ENCODE results near the gene SURF1.
"Not testable (repeated sequence)": the region's sequence is repeated elsewhere in the genome, so short reads cannot be mapped to it uniquely, and the experiment has no call there.

The SURF1 gene

DNA sequence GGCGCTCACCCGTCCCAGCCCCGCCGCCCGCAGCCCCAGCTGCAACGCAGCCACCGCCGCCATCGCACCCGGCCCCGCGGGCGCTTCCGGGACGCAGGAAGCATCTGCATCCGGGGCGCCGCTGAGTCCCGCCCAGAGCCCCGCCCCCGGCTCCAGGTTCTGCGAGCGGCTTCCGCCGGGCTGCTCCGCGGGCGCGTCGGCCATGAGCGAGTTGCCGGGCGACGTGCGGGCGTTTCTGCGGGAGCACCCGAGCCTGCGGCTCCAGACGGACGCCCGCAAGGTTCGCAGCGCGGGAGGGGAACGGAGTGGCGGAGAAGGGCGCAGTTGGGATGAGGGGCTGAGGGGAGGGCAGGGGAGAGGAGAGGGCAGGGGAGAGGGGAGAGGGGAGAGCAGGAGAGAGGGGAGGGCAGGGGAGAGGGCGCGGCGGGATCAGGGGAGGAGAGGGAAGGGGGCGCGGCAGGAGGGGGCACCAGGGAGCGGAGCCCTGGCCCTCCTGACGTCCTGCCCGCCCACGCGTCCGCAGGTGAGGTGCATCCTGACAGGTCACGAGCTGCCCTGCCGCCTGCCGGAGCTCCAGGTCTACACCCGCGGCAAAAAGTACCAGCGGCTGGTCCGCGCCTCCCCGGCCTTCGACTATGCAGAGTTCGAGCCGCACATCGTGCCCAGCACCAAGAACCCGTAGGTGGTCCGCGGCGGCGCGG lies at the start of gene SURF1, which contains the start of gene SURF2:
TSS of gene SURF1 (minus strand) at position 97 of the 701 bp plus-strand sequence. CDS start at position 63, 34 bp downstream.
TSS of gene SURF2 (plus strand) at position 160 of the 701 bp plus-strand sequence. CDS start at position 203, 43 bp downstream.
- DNase-seq (ENCODE audit: low spot score): peak; percentile 86

- no peak for DNase-seq (ENCODE audit: low spot score)
Measured at GRCh38 chr9:133405508-133406438, 49.5 kb upstream of the SURF1 start.

GRCh38 chr9:133404454-133405002 lies 48.2 kb upstream of the SURF1 start:
- DNase-seq (ENCODE audit: low spot score): no peak

DNA sequence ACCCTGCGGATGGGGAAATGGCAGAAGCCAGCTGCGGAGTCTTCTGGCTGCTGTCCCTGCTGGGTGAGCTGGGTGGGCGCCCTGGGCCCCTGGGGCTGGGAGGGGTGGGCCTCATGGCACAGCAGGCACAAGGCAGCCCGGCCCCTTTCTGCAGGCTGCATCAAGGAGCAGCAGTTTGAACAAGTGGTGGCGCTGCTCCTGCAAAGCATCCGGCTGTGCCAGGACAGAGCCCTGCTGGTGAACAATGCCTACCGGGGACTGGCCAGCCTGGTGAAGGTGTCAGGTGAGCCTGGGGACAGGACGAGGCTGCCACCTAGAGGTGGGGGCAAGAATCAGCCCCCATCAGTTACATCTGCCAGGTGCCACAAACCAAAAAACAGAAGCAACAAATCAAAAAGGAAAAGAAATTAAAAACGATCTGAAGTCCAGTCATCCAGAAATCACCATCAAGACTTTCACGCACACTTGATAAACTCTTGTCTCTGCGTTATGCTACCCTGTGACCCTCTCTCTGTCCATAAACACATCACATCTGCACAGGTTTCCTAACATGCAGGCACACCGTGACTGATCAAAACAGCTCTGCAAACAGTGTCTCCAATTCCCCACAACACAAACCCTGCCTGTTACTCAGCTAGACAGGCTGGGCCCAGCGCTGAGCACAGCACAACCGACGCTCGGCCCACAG lies 47.6 kb upstream of the SURF1 start:
- no peak for DNase-seq (ENCODE audit: low spot score)

DNA sequence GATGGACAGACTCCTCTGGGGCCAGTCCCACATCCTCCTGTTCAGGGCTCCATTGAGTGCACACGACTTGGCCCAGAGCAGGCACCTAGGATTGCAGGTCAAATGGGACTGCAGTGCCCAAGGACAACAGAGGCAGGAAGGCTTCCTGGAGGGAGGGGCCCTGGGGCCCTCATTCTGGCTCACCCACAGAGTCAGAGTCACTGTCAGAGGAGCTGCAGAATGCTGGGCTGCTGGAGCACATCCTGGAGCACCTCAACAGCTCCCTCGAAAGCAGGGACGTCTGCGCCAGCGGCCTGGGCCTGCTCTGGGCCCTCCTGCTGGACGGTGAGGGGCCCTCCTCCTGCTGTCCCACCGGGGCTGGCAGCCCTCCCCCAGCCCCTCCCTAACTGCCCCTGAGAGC lies 46.4 kb upstream of the SURF1 start:
- DNase-seq (ENCODE audit: low spot score): no peak

DNA sequence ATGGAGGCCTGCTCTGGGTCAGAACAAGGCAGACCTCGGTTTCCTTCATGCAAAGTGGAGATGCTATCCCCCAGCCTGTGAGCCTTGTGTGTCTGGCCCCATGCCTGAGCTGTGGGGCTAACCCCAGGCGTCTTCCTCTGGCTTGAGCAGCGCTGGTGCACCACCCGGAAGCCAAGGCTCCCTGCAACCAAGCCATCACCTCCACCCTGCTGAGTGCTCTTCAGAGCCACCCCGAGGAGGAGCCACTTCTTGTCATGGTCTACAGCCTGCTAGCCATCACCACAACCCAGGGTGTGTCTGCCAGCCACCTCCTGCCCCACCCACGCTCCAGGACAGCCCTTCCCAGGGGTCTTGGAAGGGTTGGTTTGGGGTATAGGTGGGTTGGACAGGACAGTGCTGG lies 45.3 kb upstream of the SURF1 start:
- no peak for DNase-seq (ENCODE audit: low spot score)

DNA sequence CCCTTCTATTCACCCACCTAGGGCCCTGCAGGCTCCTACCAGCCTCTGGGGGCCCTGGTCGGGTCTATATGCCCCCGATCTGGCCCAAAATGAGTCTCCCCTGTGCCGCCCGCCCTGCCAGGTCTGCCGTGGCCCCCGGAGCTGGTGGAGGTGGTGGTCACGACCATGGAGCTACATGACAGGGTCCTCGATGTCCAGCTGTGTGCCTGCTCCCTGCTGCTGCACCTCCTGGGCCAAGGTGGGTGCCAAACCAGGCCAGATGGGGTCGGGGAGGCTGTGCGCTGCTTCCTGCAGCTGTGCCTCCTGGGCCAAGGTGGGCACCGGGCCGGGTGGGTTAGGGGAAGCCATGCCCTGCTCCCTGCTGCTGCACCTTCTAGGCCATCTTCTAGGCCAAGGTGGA lies 44.0 kb upstream of the SURF1 start:
- DNase-seq (ENCODE audit: low spot score): no peak

GRCh38 chr9:133397895-133398294 lies 41.6 kb upstream of the SURF1 start:
- DNase-seq (ENCODE audit: low spot score): no peak

GRCh38 chr9:133397370-133397769 lies 41.1 kb upstream of the SURF1 start:
- no peak for DNase-seq (ENCODE audit: low spot score)

GRCh38 chr9:133396952-133397351 lies 40.7 kb upstream of the SURF1 start:
- DNase-seq (ENCODE audit: low spot score): no peak

- no peak for DNase-seq (ENCODE audit: low spot score)
Measured at GRCh38 chr9:133394687-133395271, 38.5 kb upstream of the SURF1 start.

GRCh38 chr9:133393399-133393798 lies 37.1 kb upstream of the SURF1 start:
- DNase-seq (ENCODE audit: low spot score): no peak

DNA sequence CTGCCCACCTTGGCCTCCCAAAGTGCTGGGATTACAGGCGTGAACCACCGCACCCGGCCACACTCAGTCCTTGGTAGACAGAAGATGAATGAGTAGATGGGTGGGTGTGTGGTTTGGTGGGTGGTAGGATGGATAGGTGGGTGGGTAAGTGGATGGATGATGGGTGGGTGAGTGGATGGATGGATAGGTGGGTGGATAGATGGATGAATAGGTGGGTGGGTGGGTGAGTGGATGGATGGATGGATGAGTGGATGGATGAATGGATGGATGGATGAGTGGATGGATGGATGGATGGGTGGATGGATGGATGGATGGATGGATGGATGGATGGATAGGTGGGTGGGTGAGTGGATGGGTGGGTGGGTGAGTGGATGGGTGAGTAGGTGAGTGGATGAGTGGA lies 36.0 kb upstream of the SURF1 start:
- not testable (repeated sequence) for DNase-seq (ENCODE audit: low spot score)

- DNase-seq (ENCODE audit: low spot score): not testable (repeated sequence)
Measured at GRCh38 chr9:133391449-133391848, 35.2 kb upstream of the SURF1 start.

DNA sequence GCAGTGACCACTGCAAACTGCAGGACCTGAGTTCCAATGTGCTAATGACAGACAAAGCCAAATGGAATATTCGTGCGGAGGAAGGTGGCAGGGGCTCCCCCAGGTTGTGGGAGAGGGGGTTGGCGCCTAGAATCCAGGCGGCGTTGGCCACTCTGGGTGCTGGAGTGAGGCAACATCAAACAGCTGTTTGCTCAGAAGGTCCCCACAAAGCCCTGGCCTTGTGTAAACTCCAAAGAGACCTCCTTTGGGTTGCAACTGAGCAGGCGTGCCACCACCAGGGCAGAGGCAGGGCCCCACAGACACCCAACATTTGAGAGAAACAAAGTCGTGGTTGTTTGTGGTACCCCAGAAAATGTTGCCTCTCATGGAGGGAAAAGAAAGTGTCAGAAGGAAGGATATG lies 34.4 kb upstream of the SURF1 start:
- no peak for DNase-seq (ENCODE audit: low spot score)

DNA sequence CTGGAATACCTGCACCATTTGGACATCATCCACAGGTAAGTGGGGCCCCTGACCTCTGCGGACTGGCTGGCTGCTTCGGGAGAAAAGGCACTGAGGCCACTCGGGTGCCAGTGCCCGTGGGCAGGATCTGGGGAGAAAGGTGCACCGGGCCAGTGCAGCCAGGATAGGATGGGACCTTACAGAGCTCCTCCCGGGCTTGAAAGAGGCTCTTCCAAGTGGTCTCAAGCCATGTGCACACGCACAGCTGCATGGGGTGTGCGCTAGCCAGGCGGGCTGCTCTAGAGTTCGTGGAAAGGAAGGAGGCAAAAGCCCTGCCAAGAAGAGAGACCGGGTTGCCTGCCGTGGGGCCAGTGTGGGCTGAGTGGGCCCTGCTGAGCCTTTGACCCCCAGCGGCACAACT lies 33.3 kb upstream of the SURF1 start:
- no peak for DNase-seq (ENCODE audit: low spot score)

DNA sequence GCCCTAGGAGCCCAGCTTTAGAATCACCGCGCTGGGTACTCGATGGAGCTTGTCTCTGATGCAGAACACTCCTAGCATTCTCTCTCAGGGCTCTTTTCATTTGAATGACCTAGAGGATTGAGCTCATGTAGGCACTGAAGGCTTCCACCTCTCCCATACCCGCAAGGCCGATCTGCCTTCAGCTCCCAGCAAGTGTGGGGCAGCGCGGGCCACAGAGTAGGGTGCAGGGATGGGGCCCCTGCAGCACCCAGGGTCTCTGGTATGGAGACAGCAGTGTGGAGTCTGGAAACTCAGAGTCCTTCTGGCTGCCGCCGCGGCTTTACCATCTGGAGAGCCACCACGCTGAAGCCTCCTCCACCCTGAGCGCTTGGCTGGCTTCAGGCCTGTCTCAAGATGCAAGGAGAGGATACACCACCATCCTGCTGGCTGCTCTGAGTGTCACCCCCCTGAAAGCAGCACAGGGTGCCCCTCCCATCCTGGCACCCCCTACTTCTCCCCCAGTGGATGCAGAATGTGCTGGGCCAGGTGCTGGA lies 32.8 kb upstream of the SURF1 start:
- DNase-seq (ENCODE audit: low spot score): no peak

- DNase-seq (ENCODE audit: low spot score): no peak
Measured at GRCh38 chr9:133387680-133388079, 31.4 kb upstream of the SURF1 start.

GRCh38 chr9:133386338-133386737 lies 30.1 kb upstream of the SURF1 start:
- DNase-seq (ENCODE audit: low spot score): no peak

- DNase-seq (ENCODE audit: low spot score): no peak
Measured at GRCh38 chr9:133385452-133385851, 29.2 kb upstream of the SURF1 start.

DNA sequence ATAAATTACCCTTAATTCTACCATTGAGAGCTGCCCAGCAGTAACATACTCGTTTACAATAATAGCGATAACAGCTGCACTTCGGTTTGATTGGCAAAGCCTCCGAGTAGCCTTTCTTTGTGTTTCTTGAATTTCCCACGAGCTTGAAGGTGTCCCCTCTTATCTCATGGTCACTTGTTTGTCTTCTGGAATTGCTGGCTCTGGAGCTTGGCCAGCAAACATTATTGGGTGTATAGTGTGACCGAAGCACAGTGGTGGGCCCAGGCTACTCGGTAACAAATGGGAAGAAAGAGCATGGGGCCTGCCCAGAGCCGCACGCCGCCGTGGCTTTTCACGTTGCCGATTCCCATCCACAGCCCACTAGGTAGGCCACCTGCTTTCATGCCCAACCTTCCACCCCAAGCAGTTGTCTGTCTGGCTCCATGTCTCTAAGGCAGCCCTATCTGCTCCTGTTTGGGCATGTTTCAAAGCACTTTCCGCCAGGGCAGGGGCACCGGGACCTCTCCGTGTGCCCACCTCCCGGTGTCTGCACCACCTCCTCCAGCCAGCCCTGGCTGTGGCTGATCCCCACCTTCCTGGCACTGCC lies 28.5 kb upstream of the SURF1 start:
- DNase-seq (ENCODE audit: low spot score): no peak
